Tibial nerve (tissue), 4 donors: ENCODE measurements around the gene TSPAN17. TPM values are rescaled to one million over a fixed set of nuclear protein-coding genes. Genes with fewer than 3 reads are reported as not detected.

ENCODE experiments used
- DNase-seq, 2 donors: peaks; one replicate each; pipeline ENCODE4 v3.0.0-alpha.2; 2019; ENCODE audit warnings: low spot score in 2 of 2
- H3K27ac ChIP-seq, 4 donors: fragments of 200-600 bp; sonication (generic) in 3 of 4; one replicate each; pipeline ENCODE4 v1.5.1; 2017 to 2019; ENCODE audit warnings: mild to moderate bottlenecking in 1 of 4
- H3K27me3 ChIP-seq, 2 donors: fragments of 200-600 bp; sonication (generic) in 1 of 2; one replicate each; pipeline versions ENCODE4 v1.5.1 to v1.6.0; 2017 to 2019
- H3K36me3 ChIP-seq, 3 donors: fragments of 200-600 bp; sonication (generic); one replicate each; pipeline ENCODE4 v1.5.1; 2018 to 2019
- H3K4me1 ChIP-seq, 4 donors: fragments of 200-600 bp; sonication (generic) in 3 of 4; one replicate each; pipeline ENCODE4 v1.5.1; 2017 to 2019
- H3K4me3 ChIP-seq, 4 donors: fragments of 200-600 bp; sonication (generic) in 3 of 4; one replicate each; pipeline ENCODE4 v1.5.1; 2017 to 2019; ENCODE audit warnings: mild to moderate bottlenecking in 1 of 4, moderate library complexity in 1 of 4
- H3K9me3 ChIP-seq, 4 donors: fragments of 200-600 bp; sonication (generic) in 3 of 4; one replicate each; pipeline ENCODE4 v1.5.1; 2017 to 2019
- EP300 ChIP-seq, 2 donors: sonication (generic); formaldehyde crosslinking; IDR thresholded peaks; one replicate each; pipeline ENCODE4 v1.6.1; 2017; ENCODE audit warnings: antibody characterized with exemption in 2 of 2, mild to moderate bottlenecking in 1 of 2
- POLR2A ChIP-seq, 2 donors: fragments of 450-650 bp; IDR thresholded peaks; one replicate each; pipeline ENCODE4 v1.6.1; 2017; ENCODE audit warnings: antibody characterized with exemption in 2 of 2, mild to moderate bottlenecking in 2 of 2, moderate library complexity in 2 of 2
- WGBS, 2 donors: methylation state at CpG; one replicate each; pipeline ENCODE4 v1.1.5; 2018; 5-methylcytosine and 5-hydroxymethylcytosine counted together
- total RNA-seq, 4 donors: library from RNA; depleted of rRNA; stranded (reverse); fragments of >200 nt; gene quantifications; one replicate each; pipeline ENCODE4 v1.1.0, GENCODE V29; 2016
- TF ChIP-seq, protein P1 (sequence below), 5 experiments: fragments of 200-600 bp in 3 of 5; fragments of 450-650 bp in 2 of 5; sonication (generic) in 3 of 5; IDR thresholded peaks; one replicate each; pipeline ENCODE4 v1.5.1; 2016 to 2019; ENCODE audit warnings: antibody characterized with exemption in 5 of 5, mild to moderate bottlenecking in 3 of 5, moderate library complexity in 2 of 5

TSPAN17 gene
- total RNA-seq, 4 donors from 2014 or later, result 11.0 to 25.8 (median 14.3) TPM

DNA sequence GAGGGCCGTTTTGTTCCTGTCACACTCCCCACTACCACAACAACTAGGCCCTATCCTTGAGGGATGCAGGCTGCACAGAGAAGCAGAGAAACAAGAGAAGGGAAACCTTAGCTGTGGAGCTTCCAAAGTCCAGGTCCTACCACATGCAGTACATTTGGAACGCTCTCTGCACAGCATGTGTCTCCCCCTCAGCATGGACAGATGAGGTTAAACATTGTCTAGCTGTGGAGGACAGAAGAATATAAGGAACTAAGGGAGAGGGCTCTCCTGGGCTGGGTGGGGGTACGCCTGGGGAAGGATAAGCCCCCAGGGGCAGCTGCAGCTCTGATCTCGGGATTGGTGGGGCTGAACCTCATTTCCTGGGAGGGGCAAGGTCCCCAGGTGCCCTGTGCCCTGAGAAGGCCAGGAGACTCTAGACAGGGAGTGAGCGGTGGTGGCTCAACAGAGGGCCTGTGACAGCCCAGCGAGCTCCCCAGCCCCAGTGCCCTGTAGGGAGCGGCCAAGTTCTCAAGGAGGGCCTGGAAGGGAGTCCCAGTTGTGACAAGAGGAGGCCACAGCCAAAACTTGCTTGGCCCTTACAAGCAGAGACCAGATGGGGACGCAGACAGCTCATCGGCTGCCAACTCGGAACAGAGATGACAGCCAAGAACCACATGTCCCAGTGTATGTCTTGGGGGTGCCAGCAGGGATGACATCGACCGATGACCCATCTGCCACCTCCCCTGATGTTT, 30.1 kb downstream of the TSPAN17 start:
- 74 to 78% methylated on average over 12 of the region's 12 CpGs for WGBS, 2 donors

DNA sequence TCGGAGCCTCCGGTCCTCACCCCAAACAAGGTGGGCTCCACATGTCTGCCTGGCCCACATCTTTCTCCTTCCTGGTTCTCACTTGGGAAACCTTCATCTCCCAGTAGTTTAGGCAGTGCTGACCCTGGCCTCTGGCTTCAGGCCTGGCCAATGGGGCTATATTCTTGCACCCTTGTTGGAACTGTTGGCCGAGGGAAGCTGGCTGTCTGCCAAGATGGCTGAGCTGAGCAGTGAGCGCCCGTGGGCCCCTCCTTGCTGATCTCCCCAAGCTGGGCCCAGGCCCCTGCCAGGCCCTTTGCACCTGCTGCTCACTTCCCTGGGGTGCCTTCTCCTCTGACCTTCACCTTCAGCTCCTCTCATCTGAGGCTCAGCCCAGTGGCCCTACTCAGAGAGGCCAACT, 31.3 kb downstream of the TSPAN17 start:
- no peaks in the 10 kb centered on the region for H3K36me3 ChIP-seq
- no peak overlapping the region for H3K4me3 ChIP-seq
- DNase-seq, result no peak
- peaks cover 0 to 50% of the 10 kb centered on the region in 2 donors for H3K27me3 ChIP-seq
- WGBS, 2 donors, result 38 to 47% methylated on average over 5 of the region's 5 CpGs
- H3K9me3 ChIP-seq, result no peaks in the 10 kb centered on the region
- TF ChIP-seq EP300 (IDR thresholded peaks at IDR 0.05), result no peak
- TF ChIP-seq POLR2A (IDR thresholded peaks at IDR 0.05), result no peak
- TF ChIP-seq, protein P1, sequence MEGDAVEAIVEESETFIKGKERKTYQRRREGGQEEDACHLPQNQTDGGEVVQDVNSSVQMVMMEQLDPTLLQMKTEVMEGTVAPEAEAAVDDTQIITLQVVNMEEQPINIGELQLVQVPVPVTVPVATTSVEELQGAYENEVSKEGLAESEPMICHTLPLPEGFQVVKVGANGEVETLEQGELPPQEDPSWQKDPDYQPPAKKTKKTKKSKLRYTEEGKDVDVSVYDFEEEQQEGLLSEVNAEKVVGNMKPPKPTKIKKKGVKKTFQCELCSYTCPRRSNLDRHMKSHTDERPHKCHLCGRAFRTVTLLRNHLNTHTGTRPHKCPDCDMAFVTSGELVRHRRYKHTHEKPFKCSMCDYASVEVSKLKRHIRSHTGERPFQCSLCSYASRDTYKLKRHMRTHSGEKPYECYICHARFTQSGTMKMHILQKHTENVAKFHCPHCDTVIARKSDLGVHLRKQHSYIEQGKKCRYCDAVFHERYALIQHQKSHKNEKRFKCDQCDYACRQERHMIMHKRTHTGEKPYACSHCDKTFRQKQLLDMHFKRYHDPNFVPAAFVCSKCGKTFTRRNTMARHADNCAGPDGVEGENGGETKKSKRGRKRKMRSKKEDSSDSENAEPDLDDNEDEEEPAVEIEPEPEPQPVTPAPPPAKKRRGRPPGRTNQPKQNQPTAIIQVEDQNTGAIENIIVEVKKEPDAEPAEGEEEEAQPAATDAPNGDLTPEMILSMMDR (IDR thresholded peaks at IDR 0.05), result no peak
- H3K4me1 ChIP-seq, result peaks cover 0 to 9% (median 0%) of the 10 kb centered on the region in 4 donors
- no peak overlapping the region for H3K27ac ChIP-seq

More for the DNA sequence above, 30.1 kb downstream of the TSPAN17 start:
- Histone ChIP-seq H3K4me1 (peaks cover 0 to 9% (median 0%) of the 10 kb centered on the region in 4 donors), H3K4me3 (no peak overlapping the region), H3K27ac (no peak overlapping the region), H3K9me3 (no peaks in the 10 kb centered on the region), H3K36me3 (no peaks in the 10 kb centered on the region), H3K27me3 (peaks cover 0 to 58% of the 10 kb centered on the region in 2 donors)
- no peak for DNase-seq
- TF ChIP-seq POLR2A (IDR thresholded peaks at IDR 0.05), result no peak
- no peak for TF ChIP-seq EP300 (IDR thresholded peaks at IDR 0.05)
- TF ChIP-seq, protein P1 (IDR thresholded peaks at IDR 0.05), result no peak

DNA sequence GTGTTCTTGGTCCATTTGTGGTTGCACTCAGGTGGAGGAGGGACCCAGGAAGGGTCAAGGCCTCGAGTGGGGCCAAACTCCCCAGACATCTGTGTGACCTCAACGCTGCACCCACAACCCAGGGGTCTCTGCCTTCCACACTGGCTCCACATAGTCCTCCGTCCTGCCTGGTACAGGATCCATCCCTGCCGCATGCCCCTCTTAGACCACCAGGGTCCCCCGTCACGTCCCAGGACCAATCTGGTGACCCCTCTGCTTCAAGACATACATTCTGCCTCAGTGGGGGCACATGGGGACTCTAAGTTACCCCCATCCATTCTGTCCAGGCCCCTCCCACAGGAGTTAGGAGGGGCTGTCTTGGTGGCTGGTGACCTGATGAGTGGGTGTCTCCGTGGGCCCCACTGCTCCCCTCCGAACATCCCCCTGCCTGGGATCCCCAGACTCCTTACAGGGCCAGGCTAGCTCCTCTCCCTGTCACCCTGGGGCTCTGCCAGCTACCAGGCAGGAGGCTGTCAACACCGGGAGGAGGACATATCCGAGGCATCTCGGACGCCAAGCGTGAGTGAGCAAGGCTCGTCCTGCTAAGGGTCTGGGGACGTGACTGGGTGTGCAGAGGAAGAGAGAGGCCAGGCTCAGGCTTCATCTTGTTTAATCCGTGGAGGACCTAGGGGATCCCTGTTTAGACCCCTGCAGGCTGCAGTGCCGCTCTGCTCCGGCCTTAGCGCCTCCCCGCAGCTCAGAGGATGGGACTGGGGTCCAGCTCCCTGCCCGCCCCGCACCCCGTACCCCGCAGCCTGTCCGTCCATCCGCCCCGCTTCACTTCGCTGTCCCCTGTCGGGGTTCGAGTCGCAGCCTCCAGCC, 32.3 kb downstream of the TSPAN17 start:
- Histone ChIP-seq H3K27ac (no peak overlapping the region), H3K27me3 (peaks cover 0 to 49% of the 10 kb centered on the region in 2 donors), H3K9me3 (peaks cover 0 to 7% (median under 1%) of the 10 kb centered on the region in 4 donors), H3K36me3 (no peaks in the 10 kb centered on the region), H3K4me3 (no peak overlapping the region), H3K4me1 (peaks cover 0 to 9% (median 0%) of the 10 kb centered on the region in 4 donors)
- TF ChIP-seq POLR2A (IDR thresholded peaks at IDR 0.05) (no peak), EP300 (IDR thresholded peaks at IDR 0.05) (no peak)
- TF ChIP-seq, protein P1 (IDR thresholded peaks at IDR 0.05), result no peak
- no peak for DNase-seq
- WGBS, 2 donors, result 26 to 30% methylated on average over 20 to 26 of the region's 31 CpGs

DNA sequence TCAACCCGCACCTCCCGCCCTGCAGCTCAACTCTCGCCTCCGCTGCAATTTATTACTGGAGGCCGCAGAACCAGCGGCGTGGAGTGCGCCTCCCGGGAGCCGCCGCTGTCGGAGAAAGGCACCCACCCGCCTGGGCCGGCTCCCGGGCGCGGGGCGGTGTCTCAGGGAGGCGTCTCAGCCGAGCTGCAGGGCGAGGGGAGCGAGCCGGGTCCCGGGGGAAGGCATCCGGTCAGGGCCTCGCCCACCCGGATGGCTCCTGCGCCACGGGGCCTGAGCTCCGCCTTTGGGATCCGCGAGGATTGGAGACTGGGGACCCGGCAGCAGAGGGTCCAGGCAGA, 32.9 kb downstream of the TSPAN17 start:
- Histone ChIP-seq H3K4me1 (peaks cover 0 to 9% (median 0%) of the 10 kb centered on the region in 4 donors), H3K27ac (no peak overlapping the region), H3K36me3 (no peaks in the 10 kb centered on the region), H3K4me3 (no peak overlapping the region), H3K9me3 (peaks cover 0 to 13% (median 4%) of the 10 kb centered on the region in 4 donors), H3K27me3 (peaks cover 0 to 45% of the 10 kb centered on the region in 2 donors)
- TF ChIP-seq, protein P1 (IDR thresholded peaks at IDR 0.05), result no peak
- TF ChIP-seq EP300 (IDR thresholded peaks at IDR 0.05) (no peak), POLR2A (IDR thresholded peaks at IDR 0.05) (no peak)
- DNase-seq, result no peak
- 0 to 6% methylated on average over 7 to 32 of the region's 33 CpGs for WGBS, 2 donors
